C4-2B (cell line): ENCODE results near the gene MSL2.

Source experiments
- CTCF ChIP-seq: fragments of 450-650 bp; conservative IDR thresholded peaks from 2 replicates; pipeline ENCODE4 v1.5.1; 2017; ENCODE audit warnings: mild to moderate bottlenecking
- ZFX ChIP-seq: fragments of 450-650 bp; IDR thresholded peaks from 2 replicates; pipeline ENCODE4 v1.6.1; 2017

- TF ChIP-seq CTCF (no peak), ZFX (no peak)
These were observed 46.5 kb downstream of the MSL2 start for GRCh38 chr3:136149667-136150066.
